GM19238 (cell line): ENCODE data around the gene PMS2.
A peak's percentile ranks its signal among the peaks of the same experiment; 100 is the strongest.
"Not testable (repeated sequence)": the region's sequence is repeated elsewhere in the genome, so short reads cannot be mapped to it uniquely, and the experiment has no call there.

Experiments used
- DNase-seq: peaks from one replicate; pipeline ENCODE4 v3.0.0; 2011; ENCODE audit warnings: low spot score; ENCODE audit not compliant: insufficient read length

The PMS2 gene

GRCh38 chr7:6008668-6009611 is at the start of gene PMS2, which contains the start of gene AIMP2:
Gene PMS2, minus strand, starts transcription at chr7:6009049. Its CDS starts 30 bp downstream, at chr7:6009019.
Gene AIMP2, plus strand, starts transcription at chr7:6009272. Its CDS starts 92 bp downstream, at chr7:6009364.
- peak; percentile 87 for DNase-seq

- DNase-seq: no peak
Measured at GRCh38 chr7:6057316-6058129, 48.7 kb upstream of the PMS2 start.

- no peak for DNase-seq
Measured at GRCh38 chr7:6056616-6057015, 47.8 kb upstream of the PMS2 start.

- not testable (repeated sequence) for DNase-seq
Measured at GRCh38 chr7:6051185-6051584, 42.3 kb upstream of the PMS2 start.

GRCh38 chr7:6049780-6050179 is 40.9 kb upstream of the PMS2 start:
- DNase-seq: no peak

- no peak for DNase-seq
Measured at GRCh38 chr7:6035686-6036085, 26.8 kb upstream of the PMS2 start.

GRCh38 chr7:6035165-6035564 is 26.3 kb upstream of the PMS2 start:
- DNase-seq: no peak

GRCh38 chr7:6032641-6033040 is 23.8 kb upstream of the PMS2 start:
- no peak for DNase-seq

GRCh38 chr7:6032167-6032566 is 23.3 kb upstream of the PMS2 start:
- no peak for DNase-seq

GRCh38 chr7:6031567-6031966 is 22.7 kb upstream of the PMS2 start:
- no peak for DNase-seq

GRCh38 chr7:6030988-6031387 is 22.1 kb upstream of the PMS2 start, which contains the start of gene ANKRD61:
Gene ANKRD61, plus strand, starts transcription at chr7:6031376. Its CDS starts 0 bp downstream, at chr7:6031376.
- no peak for DNase-seq

GRCh38 chr7:6028563-6028962 is 19.7 kb upstream of the PMS2 start:
- DNase-seq: no peak

- no peak for DNase-seq
Measured at GRCh38 chr7:6027806-6028365, 19.0 kb upstream of the PMS2 start.

- DNase-seq: no peak
Measured at GRCh38 chr7:6026820-6027311, 18.0 kb upstream of the PMS2 start.

GRCh38 chr7:6026011-6026819 is 17.4 kb upstream of the PMS2 start:
- peak; percentile 52 for DNase-seq

- no peak for DNase-seq
Measured at GRCh38 chr7:6023974-6024435, 15.2 kb upstream of the PMS2 start.

- no peak for DNase-seq
Measured at GRCh38 chr7:6022707-6023106, 13.9 kb upstream of the PMS2 start.

GRCh38 chr7:6020371-6021286 is 11.8 kb upstream of the PMS2 start:
- no peak for DNase-seq

GRCh38 chr7:6016653-6016966 is 7.8 kb upstream of the PMS2 start:
- DNase-seq: no peak
